A204.1 (cell line): ENCODE measurements around the gene CLDN6.

Source experiments
- FAIRE-seq: peaks from 2 replicates; lab custom pipeline; 2012; peaks lifted over from hg19 to GRCh38; lab: Jason Lieb, UNC

CLDN6 gene

DNA sequence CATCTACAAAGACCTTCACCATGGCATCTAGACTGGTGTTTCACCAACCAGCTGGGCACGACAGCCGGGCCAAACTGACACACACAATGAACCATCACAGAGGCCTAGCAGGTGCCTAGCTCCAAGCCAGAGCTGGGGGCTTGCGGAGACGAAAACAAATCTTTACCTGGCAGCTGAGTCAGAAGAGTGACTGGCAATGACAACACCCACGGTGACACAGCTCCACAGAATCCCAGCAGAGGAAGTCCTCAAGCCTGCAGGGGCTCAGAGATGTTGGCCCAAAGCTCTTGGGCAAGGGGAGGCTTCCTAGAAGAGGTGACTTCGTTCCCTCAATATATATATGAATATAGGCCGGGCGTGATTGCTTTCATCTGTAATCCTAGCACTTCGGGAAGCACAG is 33.5 kb upstream of the CLDN6 start:
- FAIRE-seq, result no peak

DNA sequence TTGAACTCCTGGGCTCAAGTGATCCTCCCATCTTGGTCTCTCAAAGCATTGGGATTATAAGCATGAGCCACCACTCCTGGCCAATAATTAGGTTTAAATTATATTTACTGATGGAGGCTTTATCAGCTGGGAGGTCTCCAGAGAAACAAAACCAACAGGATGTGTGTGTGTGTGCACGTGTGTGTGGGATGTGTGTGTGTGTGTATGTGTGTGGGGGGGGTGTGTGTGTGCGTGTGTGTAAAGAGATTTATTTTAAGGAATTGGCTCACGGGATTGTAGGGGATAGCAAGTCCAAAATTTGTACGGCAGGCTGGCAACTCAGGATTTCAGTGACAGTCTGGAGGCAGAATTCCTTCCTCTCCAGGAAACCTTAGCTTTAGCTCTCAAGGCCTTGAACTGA is 33.0 kb upstream of the CLDN6 start:
- FAIRE-seq, result no peak

DNA sequence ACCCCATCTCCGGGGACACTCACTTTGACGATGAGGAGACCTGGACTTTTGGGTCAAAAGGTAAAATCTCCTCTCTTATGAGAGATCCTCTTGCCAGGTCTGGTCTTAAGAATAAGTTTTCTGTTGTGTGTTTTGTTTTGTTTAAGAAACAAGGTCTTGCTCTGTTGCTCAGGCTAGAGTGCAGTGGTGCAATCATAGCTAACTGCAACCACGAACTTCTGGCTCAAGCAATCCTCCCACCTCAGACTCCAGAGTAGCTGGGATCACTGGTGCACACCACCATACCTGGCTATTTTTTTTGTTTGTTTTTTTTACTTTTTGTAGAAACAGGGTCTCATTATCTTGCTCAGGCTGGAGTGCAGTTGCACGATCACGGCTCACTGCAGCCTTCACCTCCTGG is 32.5 kb upstream of the CLDN6 start:
- no peak for FAIRE-seq

DNA sequence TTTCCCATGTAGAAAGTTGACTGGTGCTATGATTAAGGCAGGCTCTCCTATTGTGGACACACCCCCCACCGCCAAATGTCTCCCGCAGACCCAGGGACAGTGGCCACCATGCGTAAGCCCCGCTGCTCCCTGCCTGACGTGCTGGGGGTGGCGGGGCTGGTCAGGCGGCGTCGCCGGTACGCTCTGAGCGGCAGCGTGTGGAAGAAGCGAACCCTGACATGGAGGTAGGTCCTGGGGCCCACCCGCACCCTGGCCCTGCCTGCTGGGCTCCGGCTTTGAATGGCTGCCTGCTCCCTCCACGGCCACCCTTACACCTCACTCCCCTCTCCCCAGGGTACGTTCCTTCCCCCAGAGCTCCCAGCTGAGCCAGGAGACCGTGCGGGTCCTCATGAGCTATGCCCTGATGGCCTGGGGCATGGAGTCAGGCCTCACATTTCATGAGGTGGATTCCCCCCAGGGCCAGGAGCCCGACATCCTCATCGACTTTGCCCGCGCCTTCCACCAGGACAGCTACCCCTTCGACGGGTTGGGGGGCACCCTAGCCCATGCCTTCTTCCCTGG is 32.0 kb upstream of the CLDN6 start:
- FAIRE-seq, result no peak

DNA sequence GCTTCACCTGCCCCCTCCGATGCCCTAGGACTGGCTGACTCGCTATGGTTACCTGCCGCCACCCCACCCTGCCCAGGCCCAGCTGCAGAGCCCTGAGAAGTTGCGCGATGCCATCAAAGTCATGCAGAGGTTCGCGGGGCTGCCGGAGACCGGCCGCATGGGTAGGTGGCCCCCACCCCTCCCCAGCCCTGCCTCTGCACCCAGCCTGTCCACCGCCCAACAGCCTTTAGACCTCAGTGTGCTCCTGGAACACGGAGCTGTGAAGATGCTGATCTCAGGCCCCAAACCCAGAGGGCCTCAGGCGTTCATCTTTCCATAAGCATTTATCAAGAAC is 29.4 kb upstream of the CLDN6 start:
- FAIRE-seq, result no peak

DNA sequence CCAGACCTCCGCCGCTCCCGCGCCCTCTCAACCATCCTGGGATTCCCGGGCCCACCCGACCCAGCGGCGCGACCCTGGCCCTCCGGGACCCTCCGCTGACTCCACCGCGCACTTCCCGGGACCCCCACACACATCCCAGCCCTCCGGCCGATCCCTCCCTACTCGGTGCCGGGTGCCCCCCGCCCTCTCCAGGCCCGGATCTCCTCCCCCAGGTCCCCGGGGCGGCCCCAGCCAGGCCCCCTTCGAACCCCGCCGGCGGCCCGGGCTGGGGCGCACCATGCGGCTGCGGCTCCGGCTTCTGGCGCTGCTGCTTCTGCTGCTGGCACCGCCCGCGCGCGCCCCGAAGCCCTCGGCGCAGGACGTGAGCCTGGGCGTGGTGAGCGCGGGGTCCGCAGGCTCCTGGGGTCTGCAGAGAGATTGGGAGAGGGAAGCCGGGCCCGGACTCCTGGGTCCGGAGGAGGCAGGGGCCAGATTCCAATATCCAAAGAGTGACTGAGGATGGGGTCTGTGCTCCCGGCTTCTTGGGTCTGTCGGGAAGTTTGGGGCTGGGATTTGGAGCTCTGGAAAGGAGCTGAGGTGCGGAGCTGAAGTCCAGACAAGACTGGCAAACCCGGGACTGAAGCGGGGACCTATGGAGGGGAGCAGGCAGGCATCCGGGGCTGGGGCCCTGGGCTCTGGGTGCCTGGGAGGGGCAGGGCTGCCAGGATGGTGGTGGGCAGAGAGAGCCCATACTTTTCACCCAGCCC is 28.8 kb upstream of the CLDN6 start:
- no peak for FAIRE-seq

DNA sequence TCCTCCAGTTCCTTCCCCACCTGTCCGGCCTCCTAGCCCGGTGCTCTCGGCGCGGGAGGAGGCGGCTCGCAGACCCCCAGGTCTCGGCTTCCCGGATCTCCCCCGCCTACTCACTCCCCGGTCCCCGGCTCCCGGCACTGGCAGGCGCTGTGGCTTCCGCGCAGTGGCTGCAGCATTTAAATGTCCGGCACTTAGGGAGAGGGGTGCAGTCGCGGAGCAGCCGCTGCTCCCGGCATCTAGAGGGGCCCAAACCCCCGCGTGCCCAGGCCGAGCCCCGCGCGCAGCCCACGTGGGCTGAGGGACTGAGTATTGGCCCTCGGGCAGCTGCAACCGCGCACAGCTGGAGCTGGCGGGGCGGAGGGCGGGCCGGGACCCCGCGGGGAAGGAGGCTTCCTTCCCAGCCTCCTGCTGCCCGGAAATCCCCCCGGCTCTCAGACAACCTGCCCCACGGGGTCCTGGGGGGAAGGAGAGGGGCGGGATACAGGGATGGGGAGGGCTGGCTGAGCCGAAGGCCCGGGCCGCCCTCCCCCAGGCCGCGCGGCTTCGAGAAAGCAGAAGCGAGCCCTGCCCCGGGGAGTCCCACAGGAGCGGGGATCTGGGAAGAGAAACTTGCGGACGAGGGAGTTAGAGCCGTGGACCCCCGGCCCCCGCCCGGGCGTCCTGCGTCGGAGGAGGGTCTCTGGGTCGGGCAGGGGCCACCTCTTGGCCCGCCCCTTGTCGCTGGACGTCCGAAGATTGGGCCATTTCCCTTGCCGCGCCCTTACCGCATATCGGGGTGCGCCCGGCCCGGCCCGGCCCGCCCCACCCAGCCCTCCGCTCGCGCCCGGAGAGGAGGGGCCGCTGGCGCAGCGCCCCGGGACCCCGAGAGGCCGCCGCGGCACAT is 28.0 kb upstream of the CLDN6 start, which contains the start of gene MMP25:
Gene MMP25 (plus strand): TSS at position 804 of the 883 bp plus-strand sequence. CDS start 357 bp downstream, outside the sequence.
- FAIRE-seq, result no peak

DNA sequence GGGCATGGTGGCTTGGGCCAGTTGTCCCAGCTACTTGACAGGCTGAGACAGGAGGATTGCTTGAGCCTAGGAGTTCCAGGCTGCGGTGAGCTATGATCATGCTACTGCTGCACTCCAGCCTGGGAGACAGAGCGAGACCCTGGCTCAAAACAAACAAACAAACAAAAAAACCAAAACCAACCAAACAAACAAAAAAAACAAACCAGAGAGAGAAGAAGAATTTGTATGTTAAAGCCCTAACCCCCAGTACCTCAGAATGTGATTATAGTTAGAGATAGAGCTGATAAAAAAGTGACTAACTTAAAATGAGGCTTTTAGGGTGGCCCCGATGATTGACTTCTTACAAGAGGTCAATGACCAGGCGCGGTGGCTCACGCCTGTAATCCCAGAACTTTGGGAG is 26.7 kb upstream of the CLDN6 start:
- no peak for FAIRE-seq

DNA sequence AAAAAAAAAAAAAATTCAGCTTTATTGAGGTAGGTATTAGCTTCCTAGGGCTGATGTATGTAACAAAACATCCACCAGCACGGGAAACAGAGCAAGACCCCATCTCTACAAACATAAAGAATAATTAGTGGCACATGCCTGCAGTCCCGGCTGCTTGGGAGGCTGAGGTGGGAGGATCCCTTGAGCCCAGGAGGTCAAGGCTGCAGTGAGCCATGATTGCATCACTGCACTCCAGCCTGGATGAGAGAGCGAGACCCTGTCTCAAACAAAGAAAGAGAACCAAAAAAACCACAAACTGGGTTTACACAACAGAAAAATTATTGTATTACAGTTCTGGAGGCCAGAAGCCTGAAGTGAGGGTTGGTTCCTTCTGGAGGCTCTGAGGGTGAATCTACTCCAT is 24.4 kb upstream of the CLDN6 start:
- FAIRE-seq, result no peak

DNA sequence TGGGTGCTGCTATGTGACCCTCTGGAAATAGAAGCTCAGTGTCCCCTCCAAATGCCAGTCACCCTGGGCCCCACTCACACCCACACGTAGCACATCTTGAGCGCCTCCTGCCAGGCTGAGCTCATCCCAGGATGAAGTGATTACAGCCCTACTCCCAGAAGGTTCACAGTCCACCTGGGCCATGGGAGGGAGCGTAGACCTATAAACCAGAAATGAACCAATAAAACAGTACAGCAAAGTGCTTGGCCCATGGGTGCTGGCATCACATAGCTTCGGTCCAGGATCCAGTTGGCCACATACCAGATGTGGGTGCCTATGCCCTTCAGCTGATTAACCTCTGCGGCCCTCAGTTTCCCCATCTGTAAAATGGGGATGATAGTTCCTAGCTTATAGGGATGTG is 20.9 kb upstream of the CLDN6 start:
- FAIRE-seq, result no peak

DNA sequence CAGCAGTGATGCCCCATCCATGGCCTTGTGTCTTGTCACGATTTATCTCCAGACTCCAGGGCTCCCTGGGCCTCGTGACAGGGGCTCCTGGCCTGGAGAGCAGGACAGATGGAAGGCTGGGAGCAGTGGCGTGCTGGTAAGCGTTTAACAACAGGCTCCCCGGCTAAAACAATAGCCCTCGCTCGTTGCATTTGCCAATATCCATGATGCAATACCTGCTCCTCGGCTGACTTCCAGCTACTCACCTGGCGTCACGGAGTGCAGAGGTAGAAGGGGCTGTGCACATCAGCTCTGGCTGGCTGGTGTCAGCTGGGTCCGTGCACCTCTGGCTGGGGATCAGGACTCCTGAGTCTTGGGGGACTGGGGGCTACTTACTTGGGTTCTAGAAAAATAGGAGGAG is 20.3 kb upstream of the CLDN6 start:
- FAIRE-seq, result no peak

DNA sequence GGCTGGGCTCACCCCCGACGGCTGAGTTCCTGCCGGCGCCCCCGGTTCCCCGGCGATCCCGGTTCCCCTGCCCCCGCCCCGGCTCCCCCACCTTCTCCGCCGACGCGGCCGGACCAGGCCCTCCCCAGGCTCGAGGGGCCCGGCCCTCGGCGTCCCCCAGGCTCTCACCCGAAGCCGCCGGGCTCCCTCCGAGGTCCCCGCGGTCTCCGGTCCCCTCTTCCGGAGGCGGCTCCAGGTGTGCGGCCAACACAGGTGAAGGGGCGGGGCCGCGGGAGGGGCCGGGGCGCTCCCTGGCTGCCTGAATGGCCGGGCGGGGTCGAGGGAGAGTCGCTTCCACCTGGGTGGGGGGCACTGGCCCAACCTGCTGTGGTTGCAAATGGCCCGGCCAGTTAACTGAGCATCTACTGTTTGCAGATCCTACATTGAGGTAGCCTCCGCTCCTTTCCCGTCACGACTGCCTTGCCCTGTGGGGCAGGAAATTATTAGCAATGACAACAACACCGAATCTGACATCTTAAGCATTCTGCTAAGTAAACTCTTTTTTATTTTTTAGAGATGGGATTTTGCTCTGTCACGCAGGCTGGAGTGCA is 18.8 kb upstream of the CLDN6 start, which contains the start of gene BICDL2:
Gene BICDL2 (minus strand): TSS at position 219 of the 590 bp plus-strand sequence. CDS start 1,448 bp downstream, outside the sequence.
- no peak for FAIRE-seq

DNA sequence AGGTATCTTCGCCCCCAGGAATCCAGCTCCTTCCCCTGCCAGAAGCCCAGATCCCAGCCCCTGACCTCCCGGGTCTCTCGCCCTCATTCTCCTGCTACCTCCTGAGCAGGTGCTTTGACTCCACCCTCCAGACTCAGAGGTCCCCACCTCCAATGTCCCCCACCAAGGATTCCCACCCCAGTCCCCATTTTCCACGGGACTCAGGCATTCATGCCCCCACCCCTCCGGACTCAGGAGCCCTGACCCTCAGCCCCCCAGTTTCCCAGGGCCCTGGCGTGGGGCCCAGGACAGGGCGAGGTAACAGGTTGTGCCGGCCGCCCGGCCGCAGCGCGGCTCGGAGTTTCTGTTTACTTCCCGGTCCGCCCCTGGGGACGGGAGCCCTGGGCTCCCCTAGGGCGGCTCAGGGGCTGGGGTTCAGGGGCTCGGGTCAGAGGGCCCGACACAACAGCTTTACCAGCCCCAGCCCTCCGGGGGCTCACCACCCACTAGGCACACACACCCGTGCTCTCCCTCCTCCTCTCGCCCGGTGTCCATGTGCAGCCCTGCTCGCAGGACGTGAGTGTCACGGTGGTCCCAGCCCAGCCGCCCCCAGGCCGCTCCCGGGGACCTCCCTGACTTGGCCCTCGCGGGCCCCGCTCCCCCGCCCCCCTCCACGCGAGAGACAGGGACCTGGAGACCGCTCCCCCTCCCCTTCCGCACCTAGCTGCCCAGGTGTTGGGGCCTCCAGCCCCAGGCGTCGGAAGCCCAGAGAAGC is 18.2 kb upstream of the CLDN6 start:
- FAIRE-seq, result no peak

DNA sequence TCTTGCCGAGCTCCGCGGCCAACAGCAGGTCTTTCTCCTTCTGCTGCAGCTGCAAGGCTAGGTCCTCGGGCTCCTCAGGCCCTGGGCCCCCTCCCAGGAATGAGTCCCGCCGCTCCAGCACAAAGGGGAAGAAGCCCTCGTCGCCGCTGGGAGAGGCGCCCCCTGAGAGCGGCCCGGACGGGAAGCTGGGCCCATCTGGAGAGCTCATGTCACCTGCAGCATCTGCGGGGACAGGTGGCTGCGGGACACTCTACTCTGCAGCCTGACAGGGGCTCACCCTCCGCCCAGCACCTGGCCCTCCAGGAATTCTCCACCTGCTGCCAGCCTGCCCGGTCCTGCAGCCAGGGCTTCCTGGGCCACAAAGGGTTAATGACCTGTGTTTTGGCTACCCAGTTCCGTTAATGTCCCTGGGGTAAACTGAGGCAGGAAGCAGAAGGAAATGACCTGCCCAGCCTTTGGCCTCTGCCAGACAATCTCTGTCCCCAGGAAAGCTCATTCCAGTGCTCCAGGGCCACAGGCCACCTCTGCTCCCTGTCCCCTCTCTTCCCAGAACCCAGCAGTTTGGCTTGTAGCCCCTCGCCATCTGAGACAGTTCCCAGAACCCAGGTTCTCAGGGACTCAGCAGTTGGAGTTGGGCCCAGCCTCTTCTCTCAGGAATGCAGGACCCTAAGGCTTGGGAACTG is 17.4 kb upstream of the CLDN6 start:
- no peak for FAIRE-seq

DNA sequence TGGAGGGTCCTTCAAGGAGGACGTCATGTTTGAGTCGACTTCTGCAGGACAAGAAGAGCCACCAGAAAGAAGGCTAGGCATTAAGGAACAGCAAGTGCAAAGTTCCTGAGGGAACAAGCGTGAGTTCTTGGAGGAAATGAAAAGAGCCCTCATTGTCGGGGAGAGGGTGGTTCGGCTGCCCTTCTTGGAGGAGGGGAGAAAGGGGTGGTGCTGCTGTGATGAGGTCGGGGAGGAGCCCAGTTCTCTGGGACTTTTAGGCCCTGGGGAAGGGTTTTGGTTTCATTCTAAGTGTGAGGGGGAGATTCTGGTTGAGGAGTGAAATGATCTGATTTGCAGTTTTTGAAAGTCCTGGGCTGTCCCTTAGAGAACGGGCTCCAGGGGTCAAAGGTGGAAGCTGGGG is 14.6 kb upstream of the CLDN6 start:
- FAIRE-seq, result no peak

DNA sequence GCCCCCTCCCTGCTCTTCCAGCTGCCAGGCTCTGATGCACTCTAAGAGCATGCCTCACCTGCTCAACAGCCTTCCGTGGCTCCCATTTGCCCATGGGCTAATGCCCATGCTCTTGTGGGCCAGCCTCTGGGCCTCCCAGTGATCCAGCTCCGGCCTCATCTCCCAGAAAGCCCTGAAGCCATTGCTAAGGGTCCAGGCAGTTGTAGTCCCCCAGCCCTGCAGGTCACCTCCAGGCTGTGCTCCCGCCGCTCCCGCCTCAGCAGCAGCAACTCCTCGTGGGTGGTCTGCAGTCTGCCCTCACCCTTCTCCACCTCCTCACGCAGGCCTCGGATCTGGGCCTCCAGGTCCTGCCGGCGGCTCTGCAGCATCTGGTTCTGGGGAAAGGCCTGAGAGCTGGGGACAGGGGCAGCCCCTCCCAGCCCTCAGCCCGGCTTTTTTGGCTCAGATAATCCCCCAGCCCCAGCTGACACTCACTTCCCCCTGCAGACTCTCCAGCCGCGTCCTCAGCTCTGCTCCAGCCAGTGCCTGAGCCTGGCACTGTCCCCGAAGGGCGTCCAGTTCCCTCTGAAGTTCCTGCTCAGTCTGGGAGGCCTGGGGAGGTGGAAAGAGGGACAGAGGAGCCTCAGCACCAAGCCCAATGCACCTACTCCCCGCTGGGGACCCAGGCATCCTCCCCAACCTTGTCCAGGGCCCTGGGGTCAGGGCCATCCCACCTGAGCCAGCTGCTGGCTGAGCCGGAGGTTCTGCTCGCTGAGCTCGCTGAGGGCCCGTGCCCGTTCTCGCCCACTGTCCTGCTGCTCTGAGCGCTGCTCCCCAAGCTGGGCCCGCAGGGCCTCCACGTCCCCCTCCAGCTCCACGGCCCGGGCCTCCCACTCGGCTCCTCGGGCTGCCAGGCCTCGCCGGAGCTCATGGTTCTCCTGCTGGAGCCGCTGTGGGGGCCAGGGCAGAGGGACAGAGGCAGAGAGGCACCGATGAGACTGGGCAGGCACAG is 12.5 kb upstream of the CLDN6 start:
- no peak for FAIRE-seq

DNA sequence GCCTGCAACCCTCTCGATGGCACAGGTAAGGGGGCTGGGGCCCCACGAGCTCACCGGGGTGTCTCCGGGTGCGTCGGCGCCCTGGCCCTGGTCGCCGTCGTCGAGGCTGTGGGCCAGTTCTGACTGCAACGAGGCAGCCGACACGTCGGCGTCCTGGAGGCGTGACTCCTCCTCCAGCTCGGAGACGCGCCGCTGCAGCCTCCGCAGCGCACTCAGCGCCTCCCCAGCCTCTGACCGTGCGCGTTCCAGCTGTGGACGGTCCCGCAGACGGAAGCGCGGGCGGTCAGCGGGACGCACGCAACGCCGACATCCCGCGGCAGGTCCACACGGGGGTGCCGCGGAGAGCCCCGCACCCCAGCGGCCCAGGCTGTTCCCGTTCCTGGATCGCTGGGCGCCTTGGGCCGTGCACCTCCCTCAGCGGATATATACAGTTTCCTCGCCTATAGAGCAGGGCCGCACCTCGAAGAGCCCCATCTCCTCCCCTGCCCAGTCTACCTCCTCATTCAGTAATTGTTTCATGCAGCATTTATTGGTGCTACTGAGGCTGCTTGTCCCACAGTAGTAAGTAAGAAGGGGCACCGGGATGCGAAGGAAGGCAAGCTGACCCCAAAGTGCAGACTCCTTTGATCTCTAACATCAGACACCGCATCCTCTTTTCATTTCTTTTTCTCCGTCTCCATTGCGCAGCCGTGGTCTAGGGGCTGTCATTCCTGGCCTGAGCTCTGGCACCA is 11.7 kb upstream of the CLDN6 start:
- FAIRE-seq, result no peak

DNA sequence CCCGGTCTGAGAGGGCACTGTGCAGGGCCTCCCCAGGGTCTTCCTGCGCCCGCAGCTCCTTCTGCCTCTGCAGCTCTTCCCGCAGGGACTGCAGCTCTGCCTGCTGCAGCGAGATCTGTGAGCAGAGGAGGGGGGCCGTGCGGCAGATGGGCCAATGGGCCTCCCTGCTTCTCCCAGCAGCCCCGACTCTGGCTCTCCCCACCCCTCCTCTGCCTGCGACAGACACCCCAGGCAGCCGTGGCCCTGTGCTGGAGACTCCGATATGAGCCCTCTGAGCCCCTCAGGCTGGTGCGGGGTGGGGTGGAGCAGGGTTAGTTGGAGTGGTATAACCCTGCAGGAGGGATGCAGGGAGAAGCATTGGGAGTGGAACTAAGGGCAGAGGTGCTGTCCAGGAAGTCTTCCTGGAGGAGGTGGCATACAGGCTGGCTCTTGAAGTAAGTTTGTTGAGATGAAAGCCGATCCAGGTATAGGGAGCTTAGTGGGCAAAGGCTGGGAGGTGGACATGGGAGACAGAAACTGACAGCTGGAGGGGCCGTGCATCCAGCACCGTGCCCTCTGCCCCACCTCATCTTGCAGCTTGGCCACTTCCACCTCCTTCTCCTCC is 10.8 kb upstream of the CLDN6 start:
- no peak for FAIRE-seq
